ENCODE measurements around the gene PDE4B.

DNA sequence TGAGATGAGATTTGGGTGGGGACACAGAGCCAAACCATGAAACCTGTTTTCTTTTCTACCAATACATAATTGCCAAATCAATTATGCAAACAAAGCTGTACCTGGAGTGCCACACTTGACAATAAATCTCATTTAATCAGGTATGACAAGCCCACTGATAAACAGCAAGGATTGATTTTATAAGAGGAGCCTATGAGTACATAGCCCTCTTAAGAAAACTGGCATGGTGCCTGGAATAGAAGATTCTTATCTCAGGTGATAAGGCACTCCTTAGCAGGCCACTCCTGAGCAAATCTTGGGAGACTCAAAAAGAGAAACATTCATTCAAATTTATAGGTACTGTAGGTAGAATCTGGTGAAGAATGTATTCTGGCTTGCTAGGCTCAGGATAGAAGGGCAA, 28.6 kb upstream of the PDE4B start:
- TF ChIP-seq, protein P1, sequence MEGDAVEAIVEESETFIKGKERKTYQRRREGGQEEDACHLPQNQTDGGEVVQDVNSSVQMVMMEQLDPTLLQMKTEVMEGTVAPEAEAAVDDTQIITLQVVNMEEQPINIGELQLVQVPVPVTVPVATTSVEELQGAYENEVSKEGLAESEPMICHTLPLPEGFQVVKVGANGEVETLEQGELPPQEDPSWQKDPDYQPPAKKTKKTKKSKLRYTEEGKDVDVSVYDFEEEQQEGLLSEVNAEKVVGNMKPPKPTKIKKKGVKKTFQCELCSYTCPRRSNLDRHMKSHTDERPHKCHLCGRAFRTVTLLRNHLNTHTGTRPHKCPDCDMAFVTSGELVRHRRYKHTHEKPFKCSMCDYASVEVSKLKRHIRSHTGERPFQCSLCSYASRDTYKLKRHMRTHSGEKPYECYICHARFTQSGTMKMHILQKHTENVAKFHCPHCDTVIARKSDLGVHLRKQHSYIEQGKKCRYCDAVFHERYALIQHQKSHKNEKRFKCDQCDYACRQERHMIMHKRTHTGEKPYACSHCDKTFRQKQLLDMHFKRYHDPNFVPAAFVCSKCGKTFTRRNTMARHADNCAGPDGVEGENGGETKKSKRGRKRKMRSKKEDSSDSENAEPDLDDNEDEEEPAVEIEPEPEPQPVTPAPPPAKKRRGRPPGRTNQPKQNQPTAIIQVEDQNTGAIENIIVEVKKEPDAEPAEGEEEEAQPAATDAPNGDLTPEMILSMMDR (IDR thresholded peaks at IDR 0.05): no peak
- TF ChIP-seq POLR2A (IDR thresholded peaks at IDR 0.05): no peak
